H9 (cell line): Measurements from ENCODE around the gene SCFD2. TPM values are rescaled to one million over a fixed set of nuclear protein-coding genes. Genes with fewer than 3 reads are reported as not detected.

Experiments
- DNase-seq: peaks from one replicate; pipeline ENCODE4 v3.0.0-alpha.2; 2017
- H2AFZ ChIP-seq: one replicate; pipeline ENCODE4 v1.6.1; 2013; ENCODE audit warnings: mild to moderate bottlenecking, low read length, control low read depth, moderate library complexity
- H2AK5ac ChIP-seq: 2 replicates; pipeline ENCODE4 v1.6.1; 2013; ENCODE audit warnings: low read length, control low read depth, mixed read lengths; ENCODE audit not compliant: insufficient read length
- H2BK120ac ChIP-seq: one replicate; pipeline ENCODE4 v1.6.1; 2013; ENCODE audit warnings: low read depth, mild to moderate bottlenecking, low read length, control low read depth, inconsistent platforms; ENCODE audit not compliant: poor library complexity, severe bottlenecking
- H2BK12ac ChIP-seq: 2 replicates; pipeline ENCODE4 v1.6.1; 2013; ENCODE audit warnings: low read length, control low read depth, mixed read lengths, low read depth; ENCODE audit not compliant: insufficient read length
- H2BK15ac ChIP-seq: 2 replicates; pipeline ENCODE4 v1.6.1; 2013; ENCODE audit warnings: low read depth, low read length, control low read depth
- H2BK20ac ChIP-seq: one replicate; pipeline ENCODE4 v1.6.1; 2013; ENCODE audit warnings: low read depth, mild to moderate bottlenecking, low read length, control low read depth, inconsistent platforms; ENCODE audit not compliant: poor library complexity, severe bottlenecking
- H2BK5ac ChIP-seq: 2 replicates; pipeline ENCODE4 v1.6.1; 2013; ENCODE audit warnings: low read length, control low read depth, mixed read lengths; ENCODE audit not compliant: insufficient read length
- H3K14ac ChIP-seq: 2 replicates; pipeline ENCODE4 v1.6.1; 2013; ENCODE audit warnings: low read length, control low read depth; ENCODE audit not compliant: insufficient read depth
- H3K18ac ChIP-seq: 2 replicates; pipeline ENCODE4 v1.6.1; 2013; ENCODE audit warnings: low read depth, mild to moderate bottlenecking, mixed read lengths, low read length, control low read depth; ENCODE audit not compliant: insufficient read length
- H3K23ac ChIP-seq: 2 replicates; pipeline ENCODE4 v1.6.1; 2013; ENCODE audit warnings: low read length, control low read depth, mixed read lengths, low read depth; ENCODE audit not compliant: insufficient read length
- H3K23me2 ChIP-seq: 2 replicates; pipeline ENCODE4 v1.6.1; 2013; ENCODE audit warnings: low read depth, mild to moderate bottlenecking, mixed read lengths, low read length, control low read depth; ENCODE audit not compliant: insufficient read length, poor library complexity, severe bottlenecking
- H3K27ac ChIP-seq: 2 replicates; pipeline ENCODE4 v1.5.1; 2013; ENCODE audit warnings: low read length, control low read depth, mixed read lengths, low read depth; ENCODE audit not compliant: insufficient read length
- H3K27me3 ChIP-seq: 2 replicates; pipeline ENCODE4 v1.6.1; 2013; ENCODE audit warnings: low read length, control low read depth, inconsistent platforms; ENCODE audit not compliant: insufficient read depth
- H3K4ac ChIP-seq: 2 replicates; pipeline ENCODE4 v1.6.1; 2013; ENCODE audit warnings: low read depth, mild to moderate bottlenecking, control low read depth, inconsistent platforms, low read length, moderate library complexity
- H3K4me1 ChIP-seq: 2 replicates; pipeline ENCODE4 v1.6.1; 2013; ENCODE audit warnings: low read length, control low read depth, inconsistent platforms; ENCODE audit not compliant: insufficient read depth
- H3K4me2 ChIP-seq: 2 replicates; pipeline ENCODE4 v1.6.1; 2013; ENCODE audit warnings: low read length, control low read depth, mixed read lengths; ENCODE audit not compliant: insufficient read length, insufficient read depth
- H3K56ac ChIP-seq: 2 replicates; pipeline ENCODE4 v1.6.1; 2013; ENCODE audit warnings: low read depth, mild to moderate bottlenecking, mixed read lengths, low read length, control low read depth; ENCODE audit not compliant: insufficient read length
- H3K79me1 ChIP-seq: 2 replicates; pipeline ENCODE4 v1.6.1; 2013; ENCODE audit warnings: low read depth, mild to moderate bottlenecking, moderate library complexity, low read length, control low read depth, inconsistent platforms; ENCODE audit not compliant: insufficient read depth, poor library complexity, severe bottlenecking
- H3K79me2 ChIP-seq: 2 replicates; pipeline ENCODE4 v1.6.1; 2013; ENCODE audit warnings: low read length, control low read depth, inconsistent platforms; ENCODE audit not compliant: insufficient read depth
- H3K9ac ChIP-seq: 2 replicates; pipeline ENCODE4 v1.6.1; 2013; ENCODE audit warnings: low read length, control low read depth, mixed read lengths; ENCODE audit not compliant: insufficient read length; ENCODE audit errors: extremely low read depth
- H3K9me3 ChIP-seq: one replicate; pipeline ENCODE4 v1.6.1; 2013; ENCODE audit warnings: low read depth, low read length, inconsistent platforms; ENCODE audit not compliant: control insufficient read depth
- H3T11ph ChIP-seq: one replicate; pipeline ENCODE4 v1.6.1; 2013; ENCODE audit warnings: mild to moderate bottlenecking, low read length, control low read depth, inconsistent platforms
- H4K20me1 ChIP-seq: one replicate; pipeline ENCODE4 v1.6.1; 2013; ENCODE audit not compliant: control insufficient read depth, insufficient read length, insufficient read depth
- H4K5ac ChIP-seq: 2 replicates; pipeline ENCODE4 v1.6.1; 2013; ENCODE audit warnings: low read depth, mild to moderate bottlenecking, mixed read lengths, low read length, control low read depth; ENCODE audit not compliant: insufficient read length
- H4K8ac ChIP-seq: replicated peaks from 2 replicates; pipeline ENCODE4 v1.6.1; 2013; ENCODE audit warnings: low read length, control low read depth, mixed read lengths, low read depth; ENCODE audit not compliant: insufficient read length
- H4K91ac ChIP-seq: 2 replicates; pipeline ENCODE4 v1.6.1; 2013; ENCODE audit warnings: low read depth, mild to moderate bottlenecking, moderate library complexity, mixed read lengths, low read length, control low read depth; ENCODE audit not compliant: insufficient read length
- H3K27ac Mint-ChIP-seq, 3 experiments: 2 replicates in 2 of 3; 3 replicates in 1 of 3; pipeline ENCODE4 v1.8.0; 2020 to 2021; ENCODE audit warnings: mixed read lengths in 3 of 3, mild to moderate bottlenecking in 1 of 3, moderate library complexity in 1 of 3
- H3K27me3 Mint-ChIP-seq: 2 replicates; pipeline ENCODE4 v1.8.0; 2021; ENCODE audit warnings: low read depth, mild to moderate bottlenecking, moderate library complexity, mixed read lengths
- H3K36me3 Mint-ChIP-seq, 3 experiments: 2 replicates in 2 of 3; 3 replicates in 1 of 3; pipeline ENCODE4 v1.8.0; 2020 to 2021; ENCODE audit warnings: low read depth in 3 of 3, mixed read lengths in 3 of 3; ENCODE audit not compliant: insufficient read depth in 1 of 3
- H3K4me1 Mint-ChIP-seq, 2 experiments: 2 replicates each; pipeline ENCODE4 v1.8.0; 2020; ENCODE audit warnings: mixed read lengths in 2 of 2
- H3K4me3 Mint-ChIP-seq, 2 experiments: 2 replicates in 1 of 2; 3 replicates in 1 of 2; pipeline ENCODE4 v1.8.0; 2020 to 2021; ENCODE audit warnings: mild to moderate bottlenecking in 2 of 2, mixed read lengths in 2 of 2, moderate library complexity in 1 of 2
- H3K9me3 Mint-ChIP-seq, 2 experiments: 2 replicates in 1 of 2; 3 replicates in 1 of 2; pipeline ENCODE4 v1.8.0; 2020; ENCODE audit warnings: mild to moderate bottlenecking in 2 of 2, mixed read lengths in 2 of 2, moderate library complexity in 1 of 2
- WGBS: extraction: QIAGEN DNeasy Blood & Tissue Kit; methylation state at CpG from one replicate; pipeline ENCODE4 v1.1.7; 2013; ENCODE audit warnings: missing lambda C conversion rate, low lambda C conversion rate, mixed read lengths; ENCODE audit not compliant: insufficient read length; ENCODE audit errors: extremely low coverage; 5-methylcytosine and 5-hydroxymethylcytosine counted together
- total RNA-seq: library from RNA; stranded (reverse); gene quantifications from 2 replicates; pipeline ENCODE4 v1.2.1, GENCODE V29; 2021
- TF ChIP-seq, protein P1 (sequence below): fragments of 200-600 bp; sonication (generic); conservative IDR thresholded peaks from 3 replicates; pipeline ENCODE4 v1.8.0; 2021; ENCODE audit warnings: antibody characterized with exemption, mild to moderate bottlenecking

SCFD2 gene
- total RNA-seq, 1 experiment from 2014 or later, result 10.1 TPM

DNA sequence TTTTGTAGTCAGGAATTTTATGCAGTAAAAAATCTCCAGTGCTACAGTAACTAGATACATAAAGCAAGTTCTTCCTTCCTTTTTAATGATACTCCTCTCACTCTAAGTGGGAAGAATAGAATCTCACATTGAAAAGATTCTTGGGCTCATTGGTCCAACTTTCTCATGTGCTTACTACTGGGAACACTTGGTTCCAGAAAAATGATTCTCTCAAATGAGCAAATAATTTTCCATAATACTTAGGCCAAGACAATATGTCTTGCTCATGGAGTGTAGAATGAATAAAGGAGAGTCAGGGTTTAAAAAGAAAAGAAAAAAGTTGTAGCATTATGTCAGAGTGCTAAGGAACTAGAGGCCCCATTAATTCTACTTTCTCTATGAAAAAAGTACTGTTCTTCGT is 306.0 kb downstream of the SCFD2 start:
- H3T11ph ChIP-seq, result no peak overlapping the region
- no peaks in the 10 kb centered on the region for H3K79me2 ChIP-seq
- TF ChIP-seq, protein P1, sequence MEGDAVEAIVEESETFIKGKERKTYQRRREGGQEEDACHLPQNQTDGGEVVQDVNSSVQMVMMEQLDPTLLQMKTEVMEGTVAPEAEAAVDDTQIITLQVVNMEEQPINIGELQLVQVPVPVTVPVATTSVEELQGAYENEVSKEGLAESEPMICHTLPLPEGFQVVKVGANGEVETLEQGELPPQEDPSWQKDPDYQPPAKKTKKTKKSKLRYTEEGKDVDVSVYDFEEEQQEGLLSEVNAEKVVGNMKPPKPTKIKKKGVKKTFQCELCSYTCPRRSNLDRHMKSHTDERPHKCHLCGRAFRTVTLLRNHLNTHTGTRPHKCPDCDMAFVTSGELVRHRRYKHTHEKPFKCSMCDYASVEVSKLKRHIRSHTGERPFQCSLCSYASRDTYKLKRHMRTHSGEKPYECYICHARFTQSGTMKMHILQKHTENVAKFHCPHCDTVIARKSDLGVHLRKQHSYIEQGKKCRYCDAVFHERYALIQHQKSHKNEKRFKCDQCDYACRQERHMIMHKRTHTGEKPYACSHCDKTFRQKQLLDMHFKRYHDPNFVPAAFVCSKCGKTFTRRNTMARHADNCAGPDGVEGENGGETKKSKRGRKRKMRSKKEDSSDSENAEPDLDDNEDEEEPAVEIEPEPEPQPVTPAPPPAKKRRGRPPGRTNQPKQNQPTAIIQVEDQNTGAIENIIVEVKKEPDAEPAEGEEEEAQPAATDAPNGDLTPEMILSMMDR, result no peak
- H2AK5ac ChIP-seq, result no peak overlapping the region
- no peak overlapping the region for H2BK12ac ChIP-seq
- no peak overlapping the region for H4K8ac ChIP-seq
- no peak overlapping the region for H3K4ac ChIP-seq
- H3K4me2 ChIP-seq, result no peak overlapping the region
- no peak overlapping the region for H2AFZ ChIP-seq
- no peaks in the 10 kb centered on the region for H3K4me1 ChIP-seq
- H4K91ac ChIP-seq, result no peak overlapping the region
- Mint-ChIP-seq H3K36me3 (no peaks in the 10 kb centered on the region), H3K9me3 (no peaks in the 10 kb centered on the region), H3K27ac (no peak overlapping the region), H3K4me1 (peaks cover 8 to 12% of the 10 kb centered on the region in 2 experiments), H3K4me3 (no peak overlapping the region), H3K27me3 (no peaks in the 10 kb centered on the region)
- H2BK20ac ChIP-seq, result no peak overlapping the region
- H3K27me3 ChIP-seq, result no peaks in the 10 kb centered on the region
- no peak for DNase-seq
- no peak overlapping the region for H2BK5ac ChIP-seq
- H3K18ac ChIP-seq, result no peak overlapping the region
- no peak overlapping the region for H3K14ac ChIP-seq
- no peak overlapping the region for H3K56ac ChIP-seq
- H3K23me2 ChIP-seq, result no peaks in the 10 kb centered on the region
- no peak overlapping the region for H3K23ac ChIP-seq
- no peak overlapping the region for H2BK120ac ChIP-seq
- H4K20me1 ChIP-seq, result no peaks in the 10 kb centered on the region
- no CpG with 5 or more reads among the region's 1 CpG for WGBS
- no peak overlapping the region for H4K5ac ChIP-seq
- no peaks in the 10 kb centered on the region for H3K79me1 ChIP-seq
- H3K9ac ChIP-seq, result no peak overlapping the region
- H3K27ac ChIP-seq, result no peak overlapping the region
- H2BK15ac ChIP-seq, result no peak overlapping the region
- no peaks in the 10 kb centered on the region for H3K9me3 ChIP-seq
